IMR-90 (cell line): ENCODE data around the gene MCTS1. TPM values are rescaled to one million over a fixed set of nuclear protein-coding genes. Genes with fewer than 3 reads are reported as not detected.

Experiments used
- ATAC-seq: fragments of 200-7000 bp; cut with Tn5 transposase; 2 replicates; pipeline ENCODE4 v1.9.1; 2020; ENCODE audit warnings: low read depth, mild to moderate bottlenecking, moderate library complexity
- BruUV-seq: library from RNA; stranded (reverse); fragments of 400-500 nt; replicated peaks from 2 replicates; lab custom pipeline; 2021; lab: Mats Ljungman, UMichigan
- CTCF ChIA-PET: fragments of 300-600 bp; formaldehyde crosslinking; extraction: SDS; loops from one replicate; lab custom pipeline; 2021; ENCODE audit warnings: antibody characterized with exemption; lab: Yijun Ruan, JAX
- POLR2A ChIA-PET: fragments of 300-600 bp; sonication (Branson Sonifier 250); formaldehyde crosslinking; loops from one replicate; lab custom pipeline; 2022; ENCODE audit warnings: antibody characterized with exemption; ENCODE audit not compliant: unreplicated experiment; lab: Charles Lee
- DNase-seq: peaks from one replicate; pipeline ENCODE4 v3.0.0; 2013
- H2AFZ ChIP-seq: replicated peaks from 2 replicates; pipeline ENCODE3; 2013; ENCODE audit warnings: low read length, mild to moderate bottlenecking; ENCODE audit not compliant: poor library complexity
- H2AK5ac ChIP-seq: 2 replicates; pipeline ENCODE4 v1.6.1; 2013; ENCODE audit warnings: low read depth, low read length, inconsistent platforms
- H2AK9ac ChIP-seq: replicated peaks from 2 replicates; pipeline ENCODE3; 2013; ENCODE audit warnings: mild to moderate bottlenecking, low read depth, low read length, moderate library complexity; ENCODE audit not compliant: poor library complexity
- H2BK120ac ChIP-seq: 2 replicates; pipeline ENCODE4 v1.6.1; 2013; ENCODE audit warnings: low read depth, low read length, inconsistent platforms
- H2BK15ac ChIP-seq: 3 replicates; pipeline ENCODE4 v1.6.1; 2013; ENCODE audit warnings: low read depth, low read length, inconsistent platforms
- H2BK20ac ChIP-seq: 2 replicates; pipeline ENCODE4 v1.6.1; 2013; ENCODE audit warnings: low read depth, mild to moderate bottlenecking, inconsistent platforms, low read length, moderate library complexity
- H2BK5ac ChIP-seq: 2 replicates; pipeline ENCODE4 v1.6.1; 2013; ENCODE audit warnings: mild to moderate bottlenecking, low read depth, low read length, inconsistent platforms; ENCODE audit not compliant: poor library complexity, severe bottlenecking
- H3K14ac ChIP-seq: replicated peaks from 2 replicates; pipeline ENCODE4 v1.6.1; 2013; ENCODE audit warnings: low read depth, low read length, inconsistent platforms
- H3K18ac ChIP-seq: 2 replicates; pipeline ENCODE4 v1.6.1; 2013; ENCODE audit warnings: low read depth, low read length, control low read depth
- H3K23ac ChIP-seq: 2 replicates; pipeline ENCODE4 v1.6.1; 2013; ENCODE audit warnings: low read depth, low read length, inconsistent platforms
- H3K27ac ChIP-seq: 2 replicates; pipeline ENCODE4 v1.5.1; 2013; ENCODE audit warnings: mild to moderate bottlenecking, control low read depth, low read length; ENCODE audit not compliant: insufficient read depth
- H3K27me3 ChIP-seq: 2 replicates; pipeline ENCODE4 v1.6.1; 2013; ENCODE audit warnings: low read length; ENCODE audit not compliant: control insufficient read depth, insufficient read depth
- H3K36me3 ChIP-seq: 2 replicates; pipeline ENCODE4 v1.6.1; 2013; ENCODE audit warnings: low read length, mixed read lengths; ENCODE audit not compliant: control insufficient read depth, insufficient read depth
- H3K4ac ChIP-seq: 2 replicates; pipeline ENCODE4 v1.6.1; 2013; ENCODE audit warnings: low read depth, low read length, inconsistent platforms
- H3K4me1 ChIP-seq: 2 replicates; pipeline ENCODE4 v1.6.1; 2013; ENCODE audit warnings: low read length, mixed read lengths; ENCODE audit not compliant: control insufficient read depth, insufficient read depth
- H3K4me2 ChIP-seq: 2 replicates; pipeline ENCODE4 v1.6.1; 2013; ENCODE audit warnings: low read depth, mild to moderate bottlenecking, control low read depth, low read length, moderate library complexity
- H3K4me3 ChIP-seq: 2 replicates; pipeline ENCODE4 v1.5.1; 2013; ENCODE audit warnings: low read depth, mild to moderate bottlenecking, control low read depth, low read length, moderate library complexity; ENCODE audit not compliant: insufficient read depth
- H3K56ac ChIP-seq: 2 replicates; pipeline ENCODE4 v1.6.1; 2013; ENCODE audit warnings: low read length, inconsistent platforms; ENCODE audit not compliant: insufficient read depth; ENCODE audit errors: extremely low read depth
- H3K79me1 ChIP-seq, 2 experiments: 2 replicates each; pipeline ENCODE4 v1.6.1; 2013; ENCODE audit warnings: low read length in 2 of 2, inconsistent platforms in 1 of 2, low read depth in 1 of 2
- H3K9ac ChIP-seq: 2 replicates; pipeline ENCODE4 v1.6.1; 2013; ENCODE audit warnings: low read depth, low read length, control low read depth
- H3K9me1 ChIP-seq: 2 replicates; pipeline ENCODE4 v1.6.1; 2013; ENCODE audit warnings: low read length, inconsistent platforms; ENCODE audit not compliant: insufficient read depth
- H3K9me3 ChIP-seq: 2 replicates; pipeline ENCODE4 v1.6.1; 2013; ENCODE audit warnings: low read length; ENCODE audit not compliant: control insufficient read depth, insufficient read depth
- H4K20me1 ChIP-seq: 2 replicates; pipeline ENCODE4 v1.6.1; 2013; ENCODE audit warnings: low read length, inconsistent platforms; ENCODE audit not compliant: insufficient read depth
- H4K5ac ChIP-seq: 2 replicates; pipeline ENCODE4 v1.6.1; 2013; ENCODE audit warnings: mild to moderate bottlenecking, low read depth, low read length, control low read depth
- H4K8ac ChIP-seq, 2 experiments: 2 replicates each; pipeline ENCODE4 v1.6.1; 2013; ENCODE audit warnings: low read depth in 2 of 2, low read length in 2 of 2, control low read depth in 1 of 2, inconsistent platforms in 1 of 2
- H4K91ac ChIP-seq: 2 replicates; pipeline ENCODE4 v1.6.1; 2013; ENCODE audit warnings: low read depth, low read length, inconsistent platforms; ENCODE audit not compliant: insufficient read depth
- BHLHE40 ChIP-seq: fragments of 150-350 bp; IDR thresholded peaks from 2 replicates; pipeline ENCODE4 v1.6.1; 2016; ENCODE audit warnings: mild to moderate bottlenecking, low read depth, low read length
- CEBPB ChIP-seq: IDR thresholded peaks from 2 replicates; pipeline ENCODE4 v1.6.1; 2012; ENCODE audit warnings: low read depth, low read length, improper control_type of control experiment
- CHD1 ChIP-seq: IDR thresholded peaks from 2 replicates; pipeline ENCODE4 v1.6.1; 2012; ENCODE audit warnings: low read depth, low read length, improper control_type of control experiment
- FOS ChIP-seq: fragments of 150-350 bp; IDR thresholded peaks from 2 replicates; pipeline ENCODE4 v1.6.1; 2016; ENCODE audit warnings: low read depth, low read length
- MAFK ChIP-seq: IDR thresholded peaks from 2 replicates; pipeline ENCODE4 v1.6.1; 2012; ENCODE audit warnings: low read depth, low read length, improper control_type of control experiment
- MAZ ChIP-seq: IDR thresholded peaks from 2 replicates; pipeline ENCODE4 v1.6.1; 2012; ENCODE audit warnings: low read depth, mild to moderate bottlenecking, low read length, improper control_type of control experiment, moderate library complexity, borderline replicate concordance
- MXI1 ChIP-seq: IDR thresholded peaks from 2 replicates; pipeline ENCODE4 v1.6.1; 2012; ENCODE audit warnings: low read depth, mild to moderate bottlenecking, low read length, moderate library complexity, borderline replicate concordance
- NFE2L2 ChIP-seq: fragments of 150-350 bp; IDR thresholded peaks from 2 replicates; pipeline ENCODE4 v1.6.1; 2016; ENCODE audit warnings: low read depth, mild to moderate bottlenecking, low read length
- POLR2A ChIP-seq: IDR thresholded peaks from 2 replicates; pipeline ENCODE4 v1.6.1; 2012; ENCODE audit warnings: mild to moderate bottlenecking, low read depth, low read length
- RAD21 ChIP-seq: IDR thresholded peaks from 2 replicates; pipeline ENCODE4 v1.6.1; 2012; ENCODE audit warnings: low read length, improper control_type of control experiment
- RCOR1 ChIP-seq: IDR thresholded peaks from 2 replicates; pipeline ENCODE4 v1.6.1; 2012; ENCODE audit warnings: mild to moderate bottlenecking, low read length, improper control_type of control experiment; ENCODE audit not compliant: insufficient replicate concordance
- RFX5 ChIP-seq: IDR thresholded peaks from 2 replicates; pipeline ENCODE4 v1.8.0; 2012; ENCODE audit warnings: low read depth, mild to moderate bottlenecking, low read length, moderate library complexity
- WGBS, 2 experiments: methylation state at CpG; one replicate each; pipeline versions ENCODE4 v1.1.5 to v1.1.7; 2013; ENCODE audit warnings: missing lambda C conversion rate in 2 of 2; ENCODE audit not compliant: insufficient read length in 1 of 2; ENCODE audit errors: extremely low coverage in 2 of 2; 5-methylcytosine and 5-hydroxymethylcytosine counted together
- dilution Hi-C: fragments of 300-500 bp; cut with HindIII; formaldehyde crosslinking; loops from one replicate; pipeline ENCODE4 v1.14.3; 2018; ENCODE audit warnings: low sequenced_read_pairs; ENCODE audit not compliant: unreplicated experiment
- in situ Hi-C: fragments of 300-500 bp; cut with MboI; formaldehyde crosslinking; loops from 3 replicates; pipeline ENCODE4 v1.14.3; 2019; ENCODE audit warnings: low sequenced_read_pairs, inconsistent platforms, mixed read lengths
- intact Hi-C: fragments of 100-400 bp; cut with micrococcal nuclease; formaldehyde crosslinking; loops from 2 replicates; pipeline ENCODE4 v1.10.0; 2022
- polyA plus RNA-seq, 3 experiments: library from polyadenylated mRNA; depleted of rRNA; stranded (reverse); fragments of >200 nt; gene quantifications; 2 replicates each; pipeline ENCODE4 v1.2.3, GENCODE V29; 2012; ENCODE audit warnings: low replicate concordance in 1 of 3
- total RNA-seq: library from RNA; depleted of rRNA; stranded (reverse); fragments of >200 nt; gene quantifications from 2 replicates; pipeline ENCODE4 v1.2.3, GENCODE V29; 2012
- TF ChIP-seq, protein P1 (sequence below): fragments of 150-350 bp; IDR thresholded peaks from 2 replicates; pipeline ENCODE4 v1.6.1; 2017; ENCODE audit warnings: mild to moderate bottlenecking, antibody characterized with exemption, low read length, low read depth
- TF ChIP-seq, protein P2 (sequence below): conservative IDR thresholded peaks from 2 replicates; pipeline ENCODE4 v1.5.1; 2012; ENCODE audit warnings: mild to moderate bottlenecking, low read depth, low read length, improper control_type of control experiment

MCTS1 gene
- total and polyA plus RNA-seq, 2 of the 4 experiments (the other 2 are of a cell fraction), result 36.9 to 52.8 TPM

DNA sequence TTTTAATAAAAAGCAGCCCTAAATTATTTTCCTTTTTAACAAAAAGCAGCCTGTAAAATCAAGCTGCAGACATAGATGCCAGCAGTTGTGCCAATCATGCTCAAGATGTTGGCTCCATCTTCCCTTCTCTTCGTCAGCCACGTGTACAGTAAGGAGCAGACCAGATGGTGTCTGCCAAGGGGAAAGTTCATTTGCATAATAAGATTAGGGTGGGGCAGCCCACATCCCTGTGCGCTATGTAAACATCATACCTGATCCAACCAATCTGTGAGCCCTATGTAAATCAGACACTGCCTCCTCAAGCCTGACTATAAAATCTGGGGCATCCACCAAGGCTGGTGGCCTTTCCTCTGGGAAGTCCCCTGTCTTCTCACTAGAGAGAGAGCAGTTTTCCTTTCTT, 49.1 kb downstream of the MCTS1 start:
- Histone ChIP-seq H3K4me1 (no peaks in the 10 kb centered on the region), H2BK15ac (no peak overlapping the region), H3K4me3 (no peak overlapping the region), H3K27me3 (no peaks in the 10 kb centered on the region), H3K79me1 (no peaks in the 10 kb centered on the region), H2AK5ac (no peak overlapping the region), H2BK120ac (no peak overlapping the region), H4K8ac (no peak overlapping the region), H3K36me3 (no peaks in the 10 kb centered on the region), H3K18ac (no peak overlapping the region), H3K27ac (no peak overlapping the region), H3K14ac (no peak overlapping the region), H4K20me1 (no peaks in the 10 kb centered on the region), H2AK9ac (no peak overlapping the region), H3K9me1 (no peaks in the 10 kb centered on the region), H4K91ac (no peak overlapping the region), H3K4me2 (no peak overlapping the region), H2BK5ac (no peak overlapping the region), H3K56ac (no peak overlapping the region), H2AFZ (no peak overlapping the region), H2BK20ac (no peak overlapping the region), H3K9me3 (no peaks in the 10 kb centered on the region), H3K23ac (no peak overlapping the region), H3K4ac (no peak overlapping the region), H4K5ac (no peak overlapping the region), H3K9ac (no peak overlapping the region)
- CTCF ChIA-PET, result no interaction called here
- ATAC-seq, result no peak
- TF ChIP-seq BHLHE40, result no peak
- no peak for TF ChIP-seq NFE2L2
- no peak for TF ChIP-seq POLR2A
- TF ChIP-seq RCOR1, result no peak
- no peak for TF ChIP-seq RFX5
- TF ChIP-seq FOS, result no peak
- no peak for TF ChIP-seq MAFK
- TF ChIP-seq CHD1, result no peak
- no peak for TF ChIP-seq CEBPB
- TF ChIP-seq, protein P1, sequence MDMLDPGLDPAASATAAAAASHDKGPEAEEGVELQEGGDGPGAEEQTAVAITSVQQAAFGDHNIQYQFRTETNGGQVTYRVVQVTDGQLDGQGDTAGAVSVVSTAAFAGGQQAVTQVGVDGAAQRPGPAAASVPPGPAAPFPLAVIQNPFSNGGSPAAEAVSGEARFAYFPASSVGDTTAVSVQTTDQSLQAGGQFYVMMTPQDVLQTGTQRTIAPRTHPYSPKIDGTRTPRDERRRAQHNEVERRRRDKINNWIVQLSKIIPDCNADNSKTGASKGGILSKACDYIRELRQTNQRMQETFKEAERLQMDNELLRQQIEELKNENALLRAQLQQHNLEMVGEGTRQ, result no peak
- TF ChIP-seq MAZ, result no peak
- no peak for TF ChIP-seq MXI1
- TF ChIP-seq, protein P2, sequence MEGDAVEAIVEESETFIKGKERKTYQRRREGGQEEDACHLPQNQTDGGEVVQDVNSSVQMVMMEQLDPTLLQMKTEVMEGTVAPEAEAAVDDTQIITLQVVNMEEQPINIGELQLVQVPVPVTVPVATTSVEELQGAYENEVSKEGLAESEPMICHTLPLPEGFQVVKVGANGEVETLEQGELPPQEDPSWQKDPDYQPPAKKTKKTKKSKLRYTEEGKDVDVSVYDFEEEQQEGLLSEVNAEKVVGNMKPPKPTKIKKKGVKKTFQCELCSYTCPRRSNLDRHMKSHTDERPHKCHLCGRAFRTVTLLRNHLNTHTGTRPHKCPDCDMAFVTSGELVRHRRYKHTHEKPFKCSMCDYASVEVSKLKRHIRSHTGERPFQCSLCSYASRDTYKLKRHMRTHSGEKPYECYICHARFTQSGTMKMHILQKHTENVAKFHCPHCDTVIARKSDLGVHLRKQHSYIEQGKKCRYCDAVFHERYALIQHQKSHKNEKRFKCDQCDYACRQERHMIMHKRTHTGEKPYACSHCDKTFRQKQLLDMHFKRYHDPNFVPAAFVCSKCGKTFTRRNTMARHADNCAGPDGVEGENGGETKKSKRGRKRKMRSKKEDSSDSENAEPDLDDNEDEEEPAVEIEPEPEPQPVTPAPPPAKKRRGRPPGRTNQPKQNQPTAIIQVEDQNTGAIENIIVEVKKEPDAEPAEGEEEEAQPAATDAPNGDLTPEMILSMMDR, result no peak
- no peak for TF ChIP-seq RAD21
- intact Hi-C loops (no loop called here), in situ Hi-C loops (no loop called here), dilution Hi-C loops (no loop called here)
- no TSS peak for BruUV-seq
- DNase-seq, result no peak
- POLR2A ChIA-PET, result no interaction called here
- no CpG with 5 or more reads among the region's 3 CpGs for WGBS, 2 experiments
